ENCODE measurements around the gene ZBTB5.

DNA sequence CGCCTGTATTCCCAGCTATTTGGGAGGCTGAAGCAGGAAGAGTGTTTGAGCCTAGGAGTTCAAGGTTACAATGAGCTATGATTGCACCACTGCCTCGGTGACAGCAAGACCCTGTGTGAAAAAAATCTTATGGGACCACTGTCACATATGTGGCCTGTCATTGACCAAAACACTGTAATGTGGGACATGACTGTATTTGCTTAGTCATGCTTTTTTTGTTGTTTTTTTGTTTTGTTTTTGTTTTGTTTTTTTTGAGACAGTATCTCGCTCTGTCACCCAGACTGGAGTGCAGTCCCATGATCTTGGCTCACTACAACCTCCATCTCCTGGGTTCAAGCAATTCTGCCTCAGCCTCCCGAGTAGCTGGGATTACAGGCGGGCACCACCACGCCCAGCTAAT, 34.0 kb upstream of the ZBTB5 start:
- TF ChIP-seq, protein P1, sequence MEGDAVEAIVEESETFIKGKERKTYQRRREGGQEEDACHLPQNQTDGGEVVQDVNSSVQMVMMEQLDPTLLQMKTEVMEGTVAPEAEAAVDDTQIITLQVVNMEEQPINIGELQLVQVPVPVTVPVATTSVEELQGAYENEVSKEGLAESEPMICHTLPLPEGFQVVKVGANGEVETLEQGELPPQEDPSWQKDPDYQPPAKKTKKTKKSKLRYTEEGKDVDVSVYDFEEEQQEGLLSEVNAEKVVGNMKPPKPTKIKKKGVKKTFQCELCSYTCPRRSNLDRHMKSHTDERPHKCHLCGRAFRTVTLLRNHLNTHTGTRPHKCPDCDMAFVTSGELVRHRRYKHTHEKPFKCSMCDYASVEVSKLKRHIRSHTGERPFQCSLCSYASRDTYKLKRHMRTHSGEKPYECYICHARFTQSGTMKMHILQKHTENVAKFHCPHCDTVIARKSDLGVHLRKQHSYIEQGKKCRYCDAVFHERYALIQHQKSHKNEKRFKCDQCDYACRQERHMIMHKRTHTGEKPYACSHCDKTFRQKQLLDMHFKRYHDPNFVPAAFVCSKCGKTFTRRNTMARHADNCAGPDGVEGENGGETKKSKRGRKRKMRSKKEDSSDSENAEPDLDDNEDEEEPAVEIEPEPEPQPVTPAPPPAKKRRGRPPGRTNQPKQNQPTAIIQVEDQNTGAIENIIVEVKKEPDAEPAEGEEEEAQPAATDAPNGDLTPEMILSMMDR (IDR thresholded peaks at IDR 0.05 in 4 of 5, conservative IDR thresholded peaks at IDR 0.05 in 1 of 5), result no peak
- no peak for TF ChIP-seq POLR2A (IDR thresholded peaks at IDR 0.05)

All from gastrocnemius medialis (tissue), 4 donors.